Activated CD8-positive, alpha-beta memory T cell treated with anti-CD3 and anti-CD28 coated beads for 4 hours (primary cell): ENCODE measurements around the gene FDPS.

Source experiments
- DNase-seq, 2 donors: peaks; one replicate each; pipeline ENCODE4 v3.0.0-alpha.2; 2020; ENCODE audit warnings: low read depth in 2 of 2

The FDPS gene

GRCh38 chr1:155308493-155309422 is at the start of gene FDPS:
TSS of gene FDPS (plus strand) at chr1:155308866. CDS start at chr1:155309790, 924 bp downstream.
- DNase-seq, result peak; percentile 91 to 97

- no peak for DNase-seq
Observed at GRCh38 chr1:155260276-155260675, 48.4 kb upstream of the FDPS start.

GRCh38 chr1:155261493-155261851 is 47.2 kb upstream of the FDPS start:
- no peak for DNase-seq

- DNase-seq, result peak; percentile 80 to 84
Observed at GRCh38 chr1:155261852-155262673, 46.6 kb upstream of the FDPS start, which contains the start of gene SCAMP3. TSS of gene SCAMP3 (minus strand) at chr1:155262360. CDS start at chr1:155262151, 209 bp downstream.

- DNase-seq, result no peak
Observed at GRCh38 chr1:155263067-155263466, 45.6 kb upstream of the FDPS start.

GRCh38 chr1:155266553-155266952 is 42.1 kb upstream of the FDPS start:
- DNase-seq, result no peak

- no peak for DNase-seq
Observed at GRCh38 chr1:155267373-155267772, 41.3 kb upstream of the FDPS start.

- DNase-seq, result no peak
Observed at GRCh38 chr1:155268630-155269029, 40.0 kb upstream of the FDPS start.

- DNase-seq, result no peak
Observed at GRCh38 chr1:155269381-155269780, 39.3 kb upstream of the FDPS start.

- DNase-seq, result peak in 1 of 2 donors; percentile 13
Observed at GRCh38 chr1:155272466-155273342, 36.0 kb upstream of the FDPS start.

- peak; percentile 92 for DNase-seq
Observed at GRCh38 chr1:155273343-155274245, 35.1 kb upstream of the FDPS start, which contains the start of gene CLK2. TSS of gene CLK2 (minus strand) at chr1:155273504. CDS start at chr1:155270977, 2,527 bp downstream.

- DNase-seq, result peak; percentile 87 to 89
Observed at GRCh38 chr1:155277070-155277901, 31.4 kb upstream of the FDPS start, which contains the start of gene HCN3. TSS of gene HCN3 (plus strand) at chr1:155277463. CDS start at chr1:155277591, 128 bp downstream.

GRCh38 chr1:155277902-155278688 is 30.6 kb upstream of the FDPS start:
- peak; percentile 48 to 56 for DNase-seq

- DNase-seq, result no peak
Observed at GRCh38 chr1:155278689-155279160, 29.9 kb upstream of the FDPS start.

- no peak for DNase-seq
Observed at GRCh38 chr1:155279268-155279667, 29.4 kb upstream of the FDPS start.

- DNase-seq, result no peak
Observed at GRCh38 chr1:155282488-155283091, 26.1 kb upstream of the FDPS start.

- DNase-seq, result no peak
Observed at GRCh38 chr1:155284476-155284875, 24.2 kb upstream of the FDPS start.

GRCh38 chr1:155285063-155285462 is 23.6 kb upstream of the FDPS start:
- no peak for DNase-seq
